OCI-LY1 (cell line): Measurements from ENCODE around the gene CTNNA3.

Experiments used
- H2AFZ ChIP-seq: fragments of 200-600 bp; sonication (generic), shearing (Covaris generic); 2 replicates; pipeline ENCODE4 v1.6.0; 2014; ENCODE audit warnings: antibody characterized with exemption, mild to moderate bottlenecking, low read length
- H3F3A ChIP-seq: fragments of 200-600 bp; sonication (generic), shearing (Covaris generic); 2 replicates; pipeline ENCODE4 v1.6.0; 2014; ENCODE audit warnings: mild to moderate bottlenecking, antibody characterized with exemption, low read length, moderate library complexity; ENCODE audit not compliant: insufficient read depth
- H3K27ac ChIP-seq: fragments of 200-600 bp; sonication (generic); 2 replicates; pipeline ENCODE4 v1.5.1; 2014; ENCODE audit warnings: low read length, mixed run types, mild to moderate bottlenecking, low read depth; ENCODE audit not compliant: poor library complexity, severe bottlenecking
- H3K27me3 ChIP-seq: fragments of 200-600 bp; sonication (generic); 2 replicates; pipeline ENCODE4 v1.6.0; 2014; ENCODE audit warnings: antibody characterized with exemption, mild to moderate bottlenecking, low read length, moderate library complexity; ENCODE audit not compliant: insufficient read depth
- H3K36me3 ChIP-seq: fragments of 200-600 bp; sonication (generic); 2 replicates; pipeline ENCODE4 v1.6.1; 2014; ENCODE audit warnings: mild to moderate bottlenecking, antibody characterized with exemption, low read length, moderate library complexity, mixed read lengths; ENCODE audit not compliant: insufficient read depth
- H3K4me1 ChIP-seq: fragments of 200-600 bp; sonication (generic); 2 replicates; pipeline ENCODE4 v1.5.1; 2014; ENCODE audit warnings: mild to moderate bottlenecking, low read length, moderate library complexity; ENCODE audit not compliant: insufficient read depth, severe bottlenecking
- H3K4me2 ChIP-seq: fragments of 200-600 bp; sonication (generic), shearing (Covaris generic); 2 replicates; pipeline ENCODE4 v1.6.1; 2014; ENCODE audit warnings: low read length
- H3K4me3 ChIP-seq: fragments of 200-600 bp; sonication (generic); 2 replicates; pipeline ENCODE4 v1.5.1; 2014; ENCODE audit warnings: low read length, low read depth, mild to moderate bottlenecking, mixed read lengths; ENCODE audit not compliant: poor library complexity, severe bottlenecking
- H3K79me2 ChIP-seq: fragments of 200-600 bp; shearing (Covaris generic); 2 replicates; pipeline ENCODE4 v1.6.1; 2016; ENCODE audit warnings: mixed run types, low read length, mixed read lengths; ENCODE audit not compliant: insufficient read depth
- H3K9ac ChIP-seq: fragments of 200-600 bp; sonication (generic), shearing (Covaris generic); 2 replicates; pipeline ENCODE4 v1.6.1; 2014; ENCODE audit warnings: mild to moderate bottlenecking, low read length, mixed read lengths
- H3K9me2 ChIP-seq: fragments of 200-600 bp; sonication (generic), shearing (Covaris generic); 2 replicates; pipeline ENCODE4 v1.6.1; 2014; ENCODE audit warnings: low read depth, mild to moderate bottlenecking, low read length, mixed read lengths
- H3K9me3 ChIP-seq: fragments of 200-600 bp; shearing (Covaris generic); 2 replicates; pipeline ENCODE4 v1.6.1; 2014; ENCODE audit warnings: low read length, mixed read lengths
- H4K20me1 ChIP-seq: fragments of 200-600 bp; sonication (generic), shearing (Covaris generic); 2 replicates; pipeline ENCODE4 v1.6.0; 2016; ENCODE audit warnings: mild to moderate bottlenecking, low read length; ENCODE audit not compliant: insufficient read depth
- CTCF ChIP-seq: fragments of 200-600 bp; sonication (generic), shearing (Covaris generic); IDR thresholded peaks from 2 replicates; pipeline ENCODE4 v1.5.1; 2017; ENCODE audit warnings: mild to moderate bottlenecking, antibody characterized with exemption, low read length, moderate library complexity, mixed read lengths
- EZH2 ChIP-seq: fragments of 200-600 bp; sonication (generic), shearing (Covaris generic); IDR thresholded peaks from 2 replicates; pipeline ENCODE4 v1.8.0; 2017; ENCODE audit warnings: borderline replicate concordance, mixed run types, mild to moderate bottlenecking, antibody characterized with exemption, low read length, moderate library complexity, mixed read lengths

The CTNNA3 gene

GRCh38 chr10:67662415-67662814 lies 33.6 kb downstream of the CTNNA3 start:
- no peaks in the 10 kb centered on the region for H3F3A ChIP-seq
- H3K36me3 ChIP-seq = no peaks in the 10 kb centered on the region
- H3K9ac ChIP-seq = no peak overlapping the region
- H3K27ac ChIP-seq = no peak overlapping the region
- no peak overlapping the region for H3K4me2 ChIP-seq
- H4K20me1 ChIP-seq = no peaks in the 10 kb centered on the region
- no peaks in the 10 kb centered on the region for H3K9me2 ChIP-seq
- H3K9me3 ChIP-seq = no peaks in the 10 kb centered on the region
- H3K27me3 ChIP-seq = no peaks in the 10 kb centered on the region; the same call in 1 of the 2 replicates
- no peak for TF ChIP-seq CTCF
- TF ChIP-seq EZH2 = no peak
- H3K79me2 ChIP-seq = no peaks in the 10 kb centered on the region
- no peaks in the 10 kb centered on the region for H3K4me1 ChIP-seq
- no peak overlapping the region for H3K4me3 ChIP-seq
- no peak overlapping the region for H2AFZ ChIP-seq

- Histone ChIP-seq H3K9me3 (no peaks in the 10 kb centered on the region), H3K4me2 (no peak overlapping the region), H3K36me3 (no peaks in the 10 kb centered on the region), H3K27ac (no peak overlapping the region), H3K4me3 (no peak overlapping the region), H4K20me1 (no peaks in the 10 kb centered on the region), H3K79me2 (no peaks in the 10 kb centered on the region), H3K4me1 (no peaks in the 10 kb centered on the region), H3K9ac (no peak overlapping the region), H3K9me2 (no peaks in the 10 kb centered on the region), H3K27me3 (peaks cover 3% of the 10 kb centered on the region; the same call in 1 of the 2 replicates), H3F3A (no peaks in the 10 kb centered on the region), H2AFZ (no peak overlapping the region)
- TF ChIP-seq CTCF (no peak), EZH2 (no peak)
These were observed 36.5 kb downstream of the CTNNA3 start for GRCh38 chr10:67659497-67659896.

GRCh38 chr10:67657775-67658174 lies 38.2 kb downstream of the CTNNA3 start:
- H3F3A ChIP-seq = no peaks in the 10 kb centered on the region
- no peaks in the 10 kb centered on the region for H3K9me3 ChIP-seq
- no peaks in the 10 kb centered on the region for H4K20me1 ChIP-seq
- no peak for TF ChIP-seq EZH2
- TF ChIP-seq CTCF = no peak
- no peak overlapping the region for H3K4me2 ChIP-seq
- H3K27ac ChIP-seq = no peak overlapping the region
- no peaks in the 10 kb centered on the region for H3K79me2 ChIP-seq
- H3K9ac ChIP-seq = no peak overlapping the region
- H3K4me1 ChIP-seq = no peaks in the 10 kb centered on the region
- H3K27me3 ChIP-seq = peaks cover 3% of the 10 kb centered on the region; the same call in 1 of the 2 replicates
- H2AFZ ChIP-seq = no peak overlapping the region
- no peaks in the 10 kb centered on the region for H3K9me2 ChIP-seq
- H3K36me3 ChIP-seq = no peaks in the 10 kb centered on the region
- H3K4me3 ChIP-seq = no peak overlapping the region
